Activated CD4-positive, CD25-positive, alpha-beta regulatory T cell treated with anti-CD3 and anti-CD28 coated beads, Interleukin-2, amount 50 U/mL, for 72 hours (primary cell): ENCODE measurements around the gene SEMA3E.

ENCODE experiments used
- DNase-seq: peaks from one replicate; pipeline ENCODE4 v3.0.0; 2021

Gene SEMA3E

DNA sequence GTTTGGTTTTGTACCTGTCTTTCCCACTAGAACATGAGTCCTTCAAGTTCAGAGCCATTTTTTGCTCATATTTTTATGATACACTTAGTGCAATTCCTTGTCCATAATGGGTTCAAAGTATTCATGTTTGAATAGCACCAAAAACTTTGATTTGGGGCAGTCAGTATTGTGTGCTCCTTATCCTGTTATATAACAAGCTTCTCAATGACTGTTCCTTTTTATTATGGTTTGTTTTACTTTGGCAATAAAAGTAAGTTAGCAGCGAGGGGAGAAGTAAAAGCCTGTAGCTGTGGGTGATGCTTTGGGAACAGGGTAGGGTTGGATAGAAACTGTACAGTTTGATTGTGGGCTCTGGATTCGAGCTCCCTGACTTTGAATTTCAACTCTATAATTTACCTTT lies 311.9 kb downstream of the SEMA3E start:
- DNase-seq, result no peak

DNA sequence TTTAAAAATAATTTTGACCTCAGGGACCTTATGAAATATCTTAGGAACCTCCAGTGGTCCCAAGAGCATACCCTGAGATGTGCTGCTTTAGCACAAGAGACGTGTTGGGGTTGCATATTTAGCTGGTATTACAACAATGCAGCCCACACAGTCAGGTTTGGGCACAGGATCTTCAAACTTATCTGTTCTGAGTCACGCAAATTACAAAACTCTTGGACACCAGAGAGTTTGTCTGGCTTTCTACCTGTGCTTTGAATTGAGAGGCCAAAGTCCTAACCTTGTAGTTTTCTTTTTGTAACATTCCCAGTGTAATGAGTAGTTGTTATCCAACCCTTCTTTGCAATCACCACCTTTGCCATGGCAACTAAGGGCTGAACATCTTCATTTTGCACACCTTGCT lies 322.7 kb downstream of the SEMA3E start:
- no peak for DNase-seq

DNA sequence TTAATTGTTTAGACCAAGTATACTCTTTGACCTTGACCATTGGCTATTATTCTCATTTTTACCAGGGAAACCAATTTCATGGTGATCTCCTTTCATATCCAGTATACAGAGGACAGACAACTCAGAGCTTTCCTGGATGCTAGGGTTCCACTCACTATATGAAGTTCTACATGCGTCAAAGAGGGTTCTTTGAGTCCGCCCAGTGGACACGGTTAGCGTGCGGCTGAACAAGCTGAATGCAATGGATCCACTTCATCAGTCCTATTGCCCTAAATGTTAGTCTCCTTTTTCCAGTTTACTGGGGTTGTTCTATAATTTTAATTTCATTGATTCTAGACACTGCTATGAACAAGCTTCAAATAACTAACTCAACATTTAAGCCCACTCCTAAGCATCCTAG lies 323.9 kb downstream of the SEMA3E start:
- no peak for DNase-seq

DNA sequence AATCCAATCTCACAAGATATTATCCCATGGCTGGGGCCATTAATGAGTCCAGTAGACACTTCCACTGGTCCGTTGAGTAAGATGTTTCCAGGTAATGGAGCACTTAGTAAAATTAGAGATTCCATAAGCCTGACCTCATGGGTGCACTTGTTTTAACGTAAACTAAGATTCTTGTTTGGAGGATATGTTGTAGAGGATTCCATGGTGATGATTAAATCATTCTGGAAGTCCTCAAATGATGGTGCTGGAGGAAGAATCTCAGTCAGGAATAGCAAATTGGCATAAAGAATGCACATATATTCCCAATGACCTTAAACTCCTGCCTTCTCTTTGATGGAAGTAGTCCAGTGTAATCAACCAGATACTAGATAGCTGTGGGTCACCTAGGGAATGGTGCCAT lies 324.3 kb downstream of the SEMA3E start:
- no peak for DNase-seq

DNA sequence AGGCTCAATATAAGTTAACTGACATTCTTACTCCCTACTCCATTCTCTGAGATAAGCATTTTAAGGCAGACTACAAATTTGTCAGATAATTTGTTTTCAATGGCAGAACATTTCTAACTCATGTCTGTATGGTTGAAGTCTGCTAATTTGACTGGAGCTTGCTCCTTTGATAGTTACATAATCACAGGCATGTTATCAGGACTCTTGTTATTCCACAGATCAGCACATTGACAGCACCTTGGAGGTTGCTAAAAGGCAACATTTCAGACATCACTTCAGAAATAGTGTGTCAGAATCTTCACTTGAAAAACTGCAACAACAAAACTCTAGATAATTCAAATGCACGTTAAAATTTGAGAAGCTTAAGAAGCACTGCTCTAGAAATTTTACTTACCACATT lies 327.9 kb downstream of the SEMA3E start:
- no peak for DNase-seq

GRCh38 chr7:83313931-83314330 lies 335.0 kb downstream of the SEMA3E start:
- no peak for DNase-seq
